ENCODE measurements around the gene TENM4. TPM values are rescaled to one million over a fixed set of nuclear protein-coding genes. Genes with fewer than 3 reads are reported as not detected.

Gene TENM4
- polyA plus RNA-seq, 1 experiment = 5.5 TPM

DNA sequence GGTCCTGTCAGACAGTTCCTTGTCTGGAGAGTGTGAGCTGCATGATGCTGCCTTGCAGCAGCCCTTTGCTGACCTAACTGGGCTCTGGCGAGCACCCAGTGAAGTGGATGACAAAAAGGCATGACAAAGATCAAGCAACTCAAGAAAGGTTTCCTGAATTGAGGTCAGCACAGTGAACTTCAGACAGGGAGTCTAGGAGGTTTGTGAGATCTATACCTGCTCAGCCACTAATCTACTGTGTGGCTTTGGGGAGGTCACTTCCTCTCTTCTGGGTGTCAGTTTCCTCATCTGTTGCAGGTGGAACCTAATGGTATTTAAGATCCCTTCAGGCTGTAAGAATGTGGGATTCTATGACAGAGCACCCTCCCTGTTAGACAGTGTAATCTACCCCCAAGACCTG lies 652.3 kb downstream of the TENM4 start:
- Histone ChIP-seq H3K9me3 (ENCODE audit: control insufficient read depth, insufficient read depth, low read length) (no peaks in the 10 kb centered on the region; the same call in 1 of the 2 replicates), H3K27me3 (ENCODE audit: control insufficient read depth, insufficient read depth, low read length) (no peaks in the 10 kb centered on the region), H3K4me3 (ENCODE audit: low read depth, low read length) (no peak overlapping the region), H3K27ac (ENCODE audit: low read depth, low read length) (no peak overlapping the region)
- TF ChIP-seq, protein P1, sequence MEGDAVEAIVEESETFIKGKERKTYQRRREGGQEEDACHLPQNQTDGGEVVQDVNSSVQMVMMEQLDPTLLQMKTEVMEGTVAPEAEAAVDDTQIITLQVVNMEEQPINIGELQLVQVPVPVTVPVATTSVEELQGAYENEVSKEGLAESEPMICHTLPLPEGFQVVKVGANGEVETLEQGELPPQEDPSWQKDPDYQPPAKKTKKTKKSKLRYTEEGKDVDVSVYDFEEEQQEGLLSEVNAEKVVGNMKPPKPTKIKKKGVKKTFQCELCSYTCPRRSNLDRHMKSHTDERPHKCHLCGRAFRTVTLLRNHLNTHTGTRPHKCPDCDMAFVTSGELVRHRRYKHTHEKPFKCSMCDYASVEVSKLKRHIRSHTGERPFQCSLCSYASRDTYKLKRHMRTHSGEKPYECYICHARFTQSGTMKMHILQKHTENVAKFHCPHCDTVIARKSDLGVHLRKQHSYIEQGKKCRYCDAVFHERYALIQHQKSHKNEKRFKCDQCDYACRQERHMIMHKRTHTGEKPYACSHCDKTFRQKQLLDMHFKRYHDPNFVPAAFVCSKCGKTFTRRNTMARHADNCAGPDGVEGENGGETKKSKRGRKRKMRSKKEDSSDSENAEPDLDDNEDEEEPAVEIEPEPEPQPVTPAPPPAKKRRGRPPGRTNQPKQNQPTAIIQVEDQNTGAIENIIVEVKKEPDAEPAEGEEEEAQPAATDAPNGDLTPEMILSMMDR (IDR thresholded peaks at IDR 0.05; ENCODE audit: low read depth, low read length) = no peak
- ChIA-PET POLR2A (no interaction called here), CTCF (interaction anchor here (1.2 to 1.5 kb wide), 2 partner anchors 10 to 143 kb away, joined by 5 to 7 read pairs; no protein-coding TSS in a partner anchor)
- DNase-seq (ENCODE audit: low read depth, low spot score) = no peak

DNA sequence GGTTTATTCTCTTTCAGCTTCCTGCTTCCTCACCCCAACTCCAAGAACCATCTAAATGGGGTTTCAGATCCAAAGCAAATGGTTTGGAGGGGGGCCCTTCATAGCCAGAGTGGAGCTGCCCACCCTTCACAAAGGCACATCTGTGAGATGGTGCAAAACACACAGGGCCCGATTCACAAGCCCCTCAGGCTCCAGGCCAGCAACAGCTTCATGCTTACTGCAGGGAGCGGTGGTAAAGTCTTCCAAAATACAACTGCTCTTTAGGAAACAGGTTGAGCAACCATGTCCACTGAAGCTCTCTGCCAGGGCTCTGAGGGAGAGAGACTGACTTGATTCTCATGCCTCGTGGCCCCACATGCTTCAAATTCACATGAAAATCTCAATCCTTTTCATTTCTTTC lies 653.1 kb downstream of the TENM4 start:
- POLR2A ChIA-PET = no interaction called here
- TF ChIP-seq, protein P1 (IDR thresholded peaks at IDR 0.05; ENCODE audit: low read depth, low read length) = no peak
- no peaks in the 10 kb centered on the region for H3K27me3 ChIP-seq (ENCODE audit: control insufficient read depth, insufficient read depth, low read length)
- no peak overlapping the region for H3K27ac ChIP-seq (ENCODE audit: low read depth, low read length)
- CTCF ChIA-PET = interaction anchor here (0.9 to 1.5 kb wide), 2 partner anchors 10 to 142 kb away, joined by 3 to 7 read pairs; no protein-coding TSS in a partner anchor
- no peaks in the 10 kb centered on the region; the same call in 1 of the 2 replicates for H3K9me3 ChIP-seq (ENCODE audit: control insufficient read depth, insufficient read depth, low read length)
- no peak for DNase-seq (ENCODE audit: low read depth, low spot score)
- H3K4me3 ChIP-seq (ENCODE audit: low read depth, low read length) = no peak overlapping the region

DNA sequence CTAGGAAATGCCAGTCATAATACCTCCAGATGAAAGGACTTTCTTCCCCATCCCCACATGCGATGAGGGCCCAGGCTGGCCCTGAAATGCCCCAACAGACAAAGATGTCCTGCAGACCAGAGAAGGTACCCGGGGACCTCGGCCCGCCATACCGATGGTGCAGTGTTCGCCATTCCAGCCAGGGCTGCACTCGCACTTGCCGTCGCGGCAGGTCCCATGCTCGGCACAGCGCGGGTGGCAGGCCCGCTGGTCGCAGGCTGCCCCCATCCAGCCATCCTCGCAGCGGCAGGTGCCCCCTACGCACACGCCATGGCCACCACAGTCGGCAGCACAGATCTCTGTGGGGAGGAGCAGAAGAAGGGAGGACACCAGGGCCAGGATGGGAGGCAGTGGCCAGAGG lies 654.1 kb downstream of the TENM4 start:
- Histone ChIP-seq H3K9me3 (ENCODE audit: control insufficient read depth, insufficient read depth, low read length) (no peaks in the 10 kb centered on the region; the same call in 1 of the 2 replicates), H3K27me3 (ENCODE audit: control insufficient read depth, insufficient read depth, low read length) (no peaks in the 10 kb centered on the region), H3K4me3 (ENCODE audit: low read depth, low read length) (no peak overlapping the region), H3K27ac (ENCODE audit: low read depth, low read length) (no peak overlapping the region)
- TF ChIP-seq, protein P1 (IDR thresholded peaks at IDR 0.05; ENCODE audit: low read depth, low read length) = no peak
- no peak for DNase-seq (ENCODE audit: low read depth, low spot score)
- ChIA-PET CTCF (interaction anchor here (1.0 to 1.8 kb wide), 4 partner anchors 12 to 706 kb away, joined by 3 to 15 read pairs (median 5); no protein-coding TSS in a partner anchor), POLR2A (interaction anchor here (1.0 to 1.2 kb wide), 2 partner anchors 10 to 14 kb away, joined by 3 to 5 read pairs; no protein-coding TSS in a partner anchor)

DNA sequence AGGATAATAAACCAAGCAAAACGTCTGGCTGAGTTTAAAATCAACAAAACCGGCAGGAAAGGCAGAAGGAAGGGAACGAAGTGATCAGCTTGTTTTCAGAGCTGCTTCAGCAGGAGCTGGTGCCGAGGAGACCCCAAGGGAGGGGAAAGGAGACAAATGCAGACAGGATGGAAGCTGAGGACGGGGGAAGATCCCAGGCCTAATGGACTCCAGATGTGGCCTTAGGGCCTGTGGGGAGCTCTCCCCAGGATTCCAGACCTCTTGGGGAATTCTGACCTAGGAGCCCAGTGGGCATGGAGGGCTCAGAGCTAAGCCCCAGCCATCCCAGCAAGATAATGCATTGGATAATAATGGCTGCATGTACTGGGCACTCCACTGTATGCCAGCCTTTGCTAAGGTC lies 654.7 kb downstream of the TENM4 start:
- Histone ChIP-seq H3K27me3 (ENCODE audit: control insufficient read depth, insufficient read depth, low read length) (no peaks in the 10 kb centered on the region), H3K9me3 (ENCODE audit: control insufficient read depth, insufficient read depth, low read length) (no peaks in the 10 kb centered on the region; the same call in 1 of the 2 replicates), H3K27ac (ENCODE audit: low read depth, low read length) (peak overlapping the region; percentile 76), H3K4me3 (ENCODE audit: low read depth, low read length) (no peak overlapping the region)
- CTCF ChIA-PET = interaction anchor here (1.0 to 1.8 kb wide), 6 partner anchors 12 to 707 kb away, joined by 3 to 15 read pairs (median 5); no protein-coding TSS in a partner anchor
- DNase-seq (ENCODE audit: low read depth, low spot score) = no peak
- TF ChIP-seq, protein P1 (IDR thresholded peaks at IDR 0.05; ENCODE audit: low read depth, low read length) = no peak
- POLR2A ChIA-PET = interaction anchor here (1.0 to 2.1 kb wide), 3 partner anchors 11 to 24 kb away, joined by 3 to 11 read pairs (median 5); no protein-coding TSS in a partner anchor

DNA sequence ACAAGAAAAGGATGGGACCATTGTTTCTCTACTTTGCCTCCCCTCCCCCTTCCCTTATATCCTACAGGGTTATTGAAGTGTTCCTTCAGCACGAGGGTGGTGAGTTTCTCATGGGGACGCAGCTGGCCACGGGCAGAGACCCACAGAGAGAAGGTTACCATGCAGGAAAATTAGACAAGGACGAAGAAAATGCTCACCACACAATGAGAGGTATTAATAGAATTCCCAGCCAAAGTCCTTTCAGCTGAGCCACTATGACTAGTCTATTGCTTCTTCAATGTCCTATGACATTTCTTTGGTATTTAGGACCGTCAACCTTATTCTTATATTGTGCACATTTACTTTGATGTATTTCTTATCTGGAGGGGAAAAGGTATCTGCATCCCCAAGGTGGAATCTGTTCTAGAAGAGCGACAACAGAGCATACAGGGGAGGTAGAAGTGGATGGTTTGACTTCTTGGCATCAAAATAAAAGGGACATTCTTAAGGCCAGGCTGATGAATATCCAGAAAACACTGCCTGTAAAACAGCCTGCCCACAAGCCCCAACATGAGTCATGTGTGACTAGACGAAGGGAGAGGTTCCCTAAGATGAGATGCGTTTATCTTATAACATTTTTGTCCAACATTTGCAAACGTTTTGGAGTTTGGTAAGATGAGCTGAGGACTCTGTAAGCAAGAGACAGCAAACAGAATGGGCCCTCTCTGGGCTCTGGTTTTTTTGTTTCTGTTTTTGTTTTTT lies 656.3 kb downstream of the TENM4 start:
- H3K27me3 ChIP-seq (ENCODE audit: control insufficient read depth, insufficient read depth, low read length) = no peaks in the 10 kb centered on the region
- TF ChIP-seq, protein P1 (IDR thresholded peaks at IDR 0.05; ENCODE audit: low read depth, low read length) = no peak
- peak overlapping the region; percentile 81 for H3K27ac ChIP-seq (ENCODE audit: low read depth, low read length)
- CTCF ChIA-PET = no interaction called here
- no peak overlapping the region for H3K4me3 ChIP-seq (ENCODE audit: low read depth, low read length)
- no peaks in the 10 kb centered on the region; the same call in 1 of the 2 replicates for H3K9me3 ChIP-seq (ENCODE audit: control insufficient read depth, insufficient read depth, low read length)
- POLR2A ChIA-PET = interaction anchor here (0.6 to 2.1 kb wide), 5 partner anchors 11 to 56 kb away, joined by 3 to 11 read pairs (median 3); no protein-coding TSS in a partner anchor
- DNase-seq (ENCODE audit: low read depth, low spot score) = peak; percentile 70
